ENCODE measurements around the gene HDAC4. TPM values are rescaled to one million over a fixed set of nuclear protein-coding genes. Genes with fewer than 3 reads are reported as not detected.
A peak's percentile ranks its signal among the peaks of the same experiment; 100 is the strongest.

The HDAC4 gene
- total RNA-seq, 4 donors from 2014 or later: 12.9 to 91.6 (median 39.8) TPM

GRCh38 chr2:239001794-239002193, 399.0 kb downstream of the HDAC4 start:
- no peak for DNase-seq
- H3K27ac ChIP-seq: no peak overlapping the region

GRCh38 chr2:239000500-239001073, 400.2 kb downstream of the HDAC4 start:
- no peaks in the 10 kb centered on the region for H3K4me1 ChIP-seq
- H3K36me3 ChIP-seq: no peaks in the 10 kb centered on the region
- no peak overlapping the region for H3K4me3 ChIP-seq (replicated peaks in 1 of 3)
- DNase-seq: peak; percentile 17 to 50
- H3K9me3 ChIP-seq: no peaks in the 10 kb centered on the region
- TF ChIP-seq CTCF (IDR thresholded peaks at IDR 0.05) (no peak), POLR2A (IDR thresholded peaks at IDR 0.05) (no peak)
- intact Hi-C loops (cut with DNase I): no loop called here
- no peak overlapping the region for H3K27ac ChIP-seq
- H3K27me3 ChIP-seq: no peaks in the 10 kb centered on the region
- 72 to 92% methylated on average over 12 of the region's 12 CpGs for WGBS, 2 donors

More at GRCh38 chr2:239001794-239002193, 399.0 kb downstream of the HDAC4 start:
- intact Hi-C loops (cut with DNase I): no loop called here
- WGBS, 2 donors: 86 to 94% methylated on average over 14 of the region's 14 CpGs
- Histone ChIP-seq H3K27me3 (no peaks in the 10 kb centered on the region), H3K4me1 (no peaks in the 10 kb centered on the region), H3K4me3 (replicated peaks in 1 of 3) (no peak overlapping the region), H3K36me3 (no peaks in the 10 kb centered on the region), H3K9me3 (no peaks in the 10 kb centered on the region)
- TF ChIP-seq POLR2A (IDR thresholded peaks at IDR 0.05) (no peak), CTCF (IDR thresholded peaks at IDR 0.05) (no peak)

GRCh38 chr2:239000089-239000488, 400.7 kb downstream of the HDAC4 start:
- Histone ChIP-seq H3K27me3 (no peaks in the 10 kb centered on the region), H3K4me3 (replicated peaks in 1 of 3) (no peak overlapping the region), H3K36me3 (no peaks in the 10 kb centered on the region), H3K9me3 (no peaks in the 10 kb centered on the region), H3K4me1 (no peaks in the 10 kb centered on the region), H3K27ac (no peak overlapping the region)
- intact Hi-C loops (cut with DNase I): no loop called here
- 95 to 96% methylated on average over 5 to 6 of the region's 6 CpGs for WGBS, 2 donors
- TF ChIP-seq CTCF (IDR thresholded peaks at IDR 0.05): no peak
- no peak for TF ChIP-seq POLR2A (IDR thresholded peaks at IDR 0.05)
- DNase-seq: no peak

GRCh38 chr2:238999291-238999741, 401.5 kb downstream of the HDAC4 start:
- H3K36me3 ChIP-seq: no peaks in the 10 kb centered on the region
- H3K4me3 ChIP-seq (replicated peaks in 1 of 3): no peak overlapping the region
- no peak overlapping the region for H3K27ac ChIP-seq
- TF ChIP-seq CTCF (IDR thresholded peaks at IDR 0.05): no peak
- TF ChIP-seq POLR2A (IDR thresholded peaks at IDR 0.05): no peak
- H3K9me3 ChIP-seq: no peaks in the 10 kb centered on the region
- WGBS, 2 donors: 34% methylated on average over 10 of the region's 10 CpGs
- H3K4me1 ChIP-seq: no peaks in the 10 kb centered on the region
- peak; percentile 75 to 78 for DNase-seq
- H3K27me3 ChIP-seq: no peaks in the 10 kb centered on the region
- intact Hi-C loops (cut with DNase I): no loop called here

GRCh38 chr2:238998801-238999200, 402.0 kb downstream of the HDAC4 start:
- Histone ChIP-seq H3K4me1 (no peaks in the 10 kb centered on the region), H3K27me3 (no peaks in the 10 kb centered on the region), H3K27ac (no peak overlapping the region), H3K36me3 (no peaks in the 10 kb centered on the region), H3K9me3 (no peaks in the 10 kb centered on the region), H3K4me3 (replicated peaks in 1 of 3) (no peak overlapping the region)
- no peak for DNase-seq
- TF ChIP-seq CTCF (IDR thresholded peaks at IDR 0.05): no peak
- TF ChIP-seq POLR2A (IDR thresholded peaks at IDR 0.05): no peak
- intact Hi-C loops (cut with DNase I): no loop called here
- WGBS, 2 donors: 72 to 73% methylated on average over 6 of the region's 6 CpGs

Small RNA genes lying within 50 kb of the gene (microRNA-seq; reads per million reads assigned to microRNA genes)
- gene MIR2467 (not detected), gene MIR4269 (not detected), gene MIR4440 (not detected), gene MIR4441 (not detected)

Small RNA genes lying within 50 kb of the gene (small RNA-seq; reads per million reads assigned to genes)
- gene MIR2467 (not detected), gene MIR4269 (not detected), gene MIR4440 (not detected), gene MIR4441 (not detected)
